Mesodermal cell (in vitro differentiated cells): ENCODE results near the gene EGFR.

Experiments used
- H3K27ac ChIP-seq: 2 replicates; pipeline ENCODE4 v1.7.0; 2013; ENCODE audit warnings: mild to moderate bottlenecking, low read depth, low read length, moderate library complexity; ENCODE audit not compliant: severe bottlenecking
- H3K36me3 ChIP-seq: 2 replicates; pipeline ENCODE4 v1.7.1; 2013; ENCODE audit warnings: mild to moderate bottlenecking, low read length, moderate library complexity; ENCODE audit not compliant: control insufficient read depth, insufficient read depth
- H3K4me1 ChIP-seq: one replicate; pipeline ENCODE4 v1.7.1; 2013; ENCODE audit warnings: mild to moderate bottlenecking, low read length; ENCODE audit not compliant: insufficient read depth, control insufficient read depth, poor library complexity, severe bottlenecking
- H3K4me3 ChIP-seq: 2 replicates; pipeline ENCODE4 v1.7.0; 2013; ENCODE audit warnings: low read length, control low read depth, mild to moderate bottlenecking; ENCODE audit not compliant: insufficient read depth, poor library complexity, severe bottlenecking; ENCODE audit errors: extremely low read depth
- H3K9me3 ChIP-seq: 2 replicates; pipeline ENCODE4 v1.7.1; 2013; ENCODE audit warnings: mild to moderate bottlenecking, low read length, moderate library complexity; ENCODE audit not compliant: control insufficient read depth
- WGBS, 2 experiments: methylation state at CpG; one replicate each; pipeline ENCODE4 v1.1.5; 2013; ENCODE audit warnings: missing lambda C conversion rate in 2 of 2; ENCODE audit not compliant: insufficient coverage in 2 of 2; 5-methylcytosine and 5-hydroxymethylcytosine counted together

Gene EGFR

DNA sequence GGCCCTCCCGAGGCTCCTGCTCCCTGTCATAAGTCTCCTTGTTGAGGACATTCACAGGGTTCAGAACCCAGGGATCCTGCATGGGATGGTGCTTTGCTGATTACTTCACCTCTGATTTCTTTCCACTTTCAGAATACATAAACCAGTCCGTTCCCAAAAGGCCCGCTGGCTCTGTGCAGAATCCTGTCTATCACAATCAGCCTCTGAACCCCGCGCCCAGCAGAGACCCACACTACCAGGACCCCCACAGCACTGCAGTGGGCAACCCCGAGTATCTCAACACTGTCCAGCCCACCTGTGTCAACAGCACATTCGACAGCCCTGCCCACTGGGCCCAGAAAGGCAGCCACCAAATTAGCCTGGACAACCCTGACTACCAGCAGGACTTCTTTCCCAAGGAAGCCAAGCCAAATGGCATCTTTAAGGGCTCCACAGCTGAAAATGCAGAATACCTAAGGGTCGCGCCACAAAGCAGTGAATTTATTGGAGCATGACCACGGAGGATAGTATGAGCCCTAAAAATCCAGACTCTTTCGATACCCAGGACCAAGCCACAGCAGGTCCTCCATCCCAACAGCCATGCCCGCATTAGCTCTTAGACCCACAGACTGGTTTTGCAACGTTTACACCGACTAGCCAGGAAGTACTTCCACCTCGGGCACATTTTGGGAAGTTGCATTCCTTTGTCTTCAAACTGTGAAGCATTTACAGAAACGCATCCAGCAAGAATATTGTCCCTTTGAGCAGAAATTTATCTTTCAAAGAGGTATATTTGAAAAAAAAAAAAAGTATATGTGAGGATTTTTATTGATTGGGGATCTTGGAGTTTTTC is 186.5 kb downstream of the EGFR start:
- H3K36me3 ChIP-seq = peaks cover 65% of the 10 kb centered on the region
- 85 to 88% methylated on average over 11 to 15 of the region's 16 CpGs for WGBS, 2 experiments

GRCh38 chr7:55206235-55207029 is 187.6 kb downstream of the EGFR start:
- Histone ChIP-seq H3K27ac (no peak overlapping the region), H3K4me3 (no peak overlapping the region), H3K36me3 (peaks cover 56% of the 10 kb centered on the region), H3K9me3 (no peaks in the 10 kb centered on the region), H3K4me1 (peaks cover 1% of the 10 kb centered on the region)
- WGBS, 2 experiments = 76 to 89% methylated on average over 6 to 8 of the region's 9 CpGs

More for the DNA sequence above, 186.5 kb downstream of the EGFR start:
- H3K27ac ChIP-seq = no peak overlapping the region
- H3K4me1 ChIP-seq = no peaks in the 10 kb centered on the region
- H3K4me3 ChIP-seq = no peak overlapping the region
- no peaks in the 10 kb centered on the region for H3K9me3 ChIP-seq

GRCh38 chr7:55207436-55208125 is 188.8 kb downstream of the EGFR start:
- Histone ChIP-seq H3K27ac (no peak overlapping the region), H3K4me1 (peaks cover 9% of the 10 kb centered on the region), H3K9me3 (no peaks in the 10 kb centered on the region), H3K4me3 (no peak overlapping the region), H3K36me3 (peaks cover 48% of the 10 kb centered on the region)
- WGBS, 2 experiments = 90 to 97% methylated on average over 3 of the region's 4 CpGs

DNA sequence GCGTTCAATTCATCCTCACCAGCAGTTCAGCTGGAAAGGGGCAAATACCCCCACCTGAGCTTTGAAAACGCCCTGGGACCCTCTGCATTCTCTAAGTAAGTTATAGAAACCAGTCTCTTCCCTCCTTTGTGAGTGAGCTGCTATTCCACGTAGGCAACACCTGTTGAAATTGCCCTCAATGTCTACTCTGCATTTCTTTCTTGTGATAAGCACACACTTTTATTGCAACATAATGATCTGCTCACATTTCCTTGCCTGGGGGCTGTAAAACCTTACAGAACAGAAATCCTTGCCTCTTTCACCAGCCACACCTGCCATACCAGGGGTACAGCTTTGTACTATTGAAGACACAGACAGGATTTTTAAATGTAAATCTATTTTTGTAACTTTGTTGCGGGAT is 190.5 kb downstream of the EGFR start:
- H3K4me3 ChIP-seq = no peak overlapping the region
- no peak overlapping the region for H3K27ac ChIP-seq
- 87 to 93% methylated on average over 2 to 3 of the region's 4 CpGs for WGBS, 2 experiments
- peaks cover 38% of the 10 kb centered on the region for H3K36me3 ChIP-seq
- peaks cover 9% of the 10 kb centered on the region for H3K4me1 ChIP-seq
- H3K9me3 ChIP-seq = no peaks in the 10 kb centered on the region

GRCh38 chr7:55210176-55210575 is 191.4 kb downstream of the EGFR start:
- WGBS, 2 experiments = 89 to 100% methylated on average over 4 of the region's 4 CpGs

DNA sequence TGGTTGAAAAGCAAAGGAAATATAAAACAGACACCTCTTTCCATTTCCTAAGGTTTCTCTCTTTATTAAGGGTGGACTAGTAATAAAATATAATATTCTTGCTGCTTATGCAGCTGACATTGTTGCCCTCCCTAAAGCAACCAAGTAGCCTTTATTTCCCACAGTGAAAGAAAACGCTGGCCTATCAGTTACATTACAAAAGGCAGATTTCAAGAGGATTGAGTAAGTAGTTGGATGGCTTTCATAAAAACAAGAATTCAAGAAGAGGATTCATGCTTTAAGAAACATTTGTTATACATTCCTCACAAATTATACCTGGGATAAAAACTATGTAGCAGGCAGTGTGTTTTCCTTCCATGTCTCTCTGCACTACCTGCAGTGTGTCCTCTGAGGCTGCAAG is 191.9 kb downstream of the EGFR start:
- no CpG with 5 or more reads among the region's 1 CpG for WGBS, 2 experiments
- peaks cover 24% of the 10 kb centered on the region for H3K36me3 ChIP-seq
- no peak overlapping the region for H3K27ac ChIP-seq
- H3K4me3 ChIP-seq = no peak overlapping the region
- H3K4me1 ChIP-seq = peaks cover 9% of the 10 kb centered on the region
- H3K9me3 ChIP-seq = no peaks in the 10 kb centered on the region

More at GRCh38 chr7:55210176-55210575, 191.4 kb downstream of the EGFR start:
- Histone ChIP-seq H3K27ac (no peak overlapping the region), H3K4me1 (peaks cover 9% of the 10 kb centered on the region), H3K4me3 (no peak overlapping the region), H3K9me3 (no peaks in the 10 kb centered on the region), H3K36me3 (peaks cover 30% of the 10 kb centered on the region)

DNA sequence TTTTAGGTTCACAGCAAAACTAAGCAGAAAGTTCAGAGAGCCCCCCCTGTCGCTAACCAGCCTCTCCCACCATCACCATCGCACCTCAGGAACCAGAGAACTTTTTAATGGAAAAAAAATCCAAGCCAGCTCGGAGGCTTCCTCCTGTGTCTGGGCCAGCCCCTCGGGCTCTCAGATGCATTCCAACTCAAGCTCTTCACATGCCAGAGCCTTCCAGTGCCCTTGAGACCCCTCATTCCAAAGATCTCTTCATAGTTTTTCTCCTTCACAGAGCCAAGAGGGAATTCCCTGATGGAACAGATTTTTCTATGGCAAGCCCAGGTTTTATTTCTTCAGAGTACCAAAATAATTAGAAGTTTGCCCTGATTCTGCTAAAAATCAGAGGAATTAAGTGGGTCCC is 192.9 kb downstream of the EGFR start:
- H3K36me3 ChIP-seq = peaks cover 15% of the 10 kb centered on the region
- H3K27ac ChIP-seq = no peak overlapping the region
- WGBS, 2 experiments = 40 to 50% methylated on average over 2 to 3 of the region's 4 CpGs

DNA sequence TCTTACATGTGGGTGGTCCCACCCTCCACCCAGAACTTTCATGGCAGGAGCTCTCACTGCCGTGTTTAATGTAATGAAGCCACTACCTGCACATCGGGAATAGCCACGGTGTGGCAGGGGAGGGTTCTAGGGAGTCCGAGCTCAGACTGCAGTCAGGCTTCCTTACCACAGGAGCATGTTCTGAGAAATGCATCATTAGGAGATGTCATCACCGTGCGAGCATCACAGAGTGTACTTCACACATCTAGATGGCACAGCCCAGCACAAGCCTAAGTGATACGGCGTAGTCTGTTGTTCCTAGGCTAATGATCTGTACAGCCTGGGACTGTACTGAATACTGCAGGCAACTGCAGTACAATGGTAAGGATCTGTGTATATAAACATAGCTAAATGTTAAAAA is 193.4 kb downstream of the EGFR start:
- peaks cover 10% of the 10 kb centered on the region for H3K36me3 ChIP-seq
- H3K4me3 ChIP-seq = no peak overlapping the region
- H3K4me1 ChIP-seq = peaks cover 9% of the 10 kb centered on the region
- no peak overlapping the region for H3K27ac ChIP-seq
- H3K9me3 ChIP-seq = no peaks in the 10 kb centered on the region
- 87 to 93% methylated on average over 7 to 8 of the region's 8 CpGs for WGBS, 2 experiments

More for the DNA sequence above, 192.9 kb downstream of the EGFR start:
- H3K4me1 ChIP-seq = peaks cover 9% of the 10 kb centered on the region
- H3K9me3 ChIP-seq = no peaks in the 10 kb centered on the region
- no peak overlapping the region for H3K4me3 ChIP-seq

- H3K36me3 ChIP-seq = peaks cover 4% of the 10 kb centered on the region
- H3K27ac ChIP-seq = no peak overlapping the region
- H3K4me3 ChIP-seq = no peak overlapping the region
- H3K4me1 ChIP-seq = peaks cover 9% of the 10 kb centered on the region
- WGBS, 2 experiments = 87 to 95% methylated on average over 6 to 10 of the region's 10 CpGs
- no peaks in the 10 kb centered on the region for H3K9me3 ChIP-seq
Observed at GRCh38 chr7:55212838-55213237, 194.0 kb downstream of the EGFR start.

DNA sequence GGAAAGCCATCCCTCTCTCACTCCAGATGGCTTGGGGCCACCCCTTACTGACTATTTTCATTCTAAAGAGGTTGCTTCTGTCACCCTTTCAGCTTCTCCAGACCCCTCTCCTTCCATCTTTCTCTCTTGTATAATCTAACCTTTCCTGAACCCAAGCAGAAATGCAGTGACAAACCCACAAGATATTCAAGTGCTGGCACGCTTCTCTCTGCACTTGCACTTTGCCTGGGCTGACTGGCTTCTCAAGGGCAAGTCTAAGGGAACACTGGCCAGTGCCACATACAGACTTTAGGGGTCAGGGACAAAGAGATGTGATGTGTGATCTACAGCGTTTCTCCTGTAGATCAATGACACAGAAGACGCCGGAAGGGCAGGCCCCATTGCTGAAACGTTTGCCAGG is 195.9 kb downstream of the EGFR start:
- WGBS, 2 experiments = 84 to 91% methylated on average over 5 of the region's 5 CpGs
- H3K9me3 ChIP-seq = no peaks in the 10 kb centered on the region

More for the DNA sequence above, 195.9 kb downstream of the EGFR start:
- H3K27ac ChIP-seq = no peak overlapping the region
- H3K36me3 ChIP-seq = no peaks in the 10 kb centered on the region
- H3K4me3 ChIP-seq = no peak overlapping the region
- H3K4me1 ChIP-seq = peaks cover 9% of the 10 kb centered on the region
